ENCODE data around the gene BCL2.

- TF ChIP-seq POLR2A (IDR thresholded peaks at IDR 0.05) (no peak), POLR2AphosphoS5 (IDR thresholded peaks at IDR 0.05) (no peak), CTCF (IDR thresholded peaks at IDR 0.05) (no peak), EP300 (IDR thresholded peaks at IDR 0.05) (no peak)
Measured at GRCh38 chr18:63186520-63187222, 132.9 kb downstream of the BCL2 start.

All from sigmoid colon (tissue), 4 donors.